Astrocyte (in vitro differentiated cells and primary cell): ENCODE measurements around the gene SUPT6H.

ENCODE experiments used
- EZH2 ChIP-seq: IDR thresholded peaks from 2 replicates; pipeline ENCODE4 v1.6.1; 2012; ENCODE audit warnings: mild to moderate bottlenecking, low read length, inconsistent platforms; ENCODE audit not compliant: insufficient read depth
- TF ChIP-seq, protein P1 (sequence below): IDR thresholded peaks from 2 replicates; pipeline ENCODE4 v1.5.1; 2011; ENCODE audit warnings: low read depth, mild to moderate bottlenecking, inconsistent platforms, low read length, moderate library complexity; ENCODE audit not compliant: insufficient read depth

- TF ChIP-seq, protein P1, sequence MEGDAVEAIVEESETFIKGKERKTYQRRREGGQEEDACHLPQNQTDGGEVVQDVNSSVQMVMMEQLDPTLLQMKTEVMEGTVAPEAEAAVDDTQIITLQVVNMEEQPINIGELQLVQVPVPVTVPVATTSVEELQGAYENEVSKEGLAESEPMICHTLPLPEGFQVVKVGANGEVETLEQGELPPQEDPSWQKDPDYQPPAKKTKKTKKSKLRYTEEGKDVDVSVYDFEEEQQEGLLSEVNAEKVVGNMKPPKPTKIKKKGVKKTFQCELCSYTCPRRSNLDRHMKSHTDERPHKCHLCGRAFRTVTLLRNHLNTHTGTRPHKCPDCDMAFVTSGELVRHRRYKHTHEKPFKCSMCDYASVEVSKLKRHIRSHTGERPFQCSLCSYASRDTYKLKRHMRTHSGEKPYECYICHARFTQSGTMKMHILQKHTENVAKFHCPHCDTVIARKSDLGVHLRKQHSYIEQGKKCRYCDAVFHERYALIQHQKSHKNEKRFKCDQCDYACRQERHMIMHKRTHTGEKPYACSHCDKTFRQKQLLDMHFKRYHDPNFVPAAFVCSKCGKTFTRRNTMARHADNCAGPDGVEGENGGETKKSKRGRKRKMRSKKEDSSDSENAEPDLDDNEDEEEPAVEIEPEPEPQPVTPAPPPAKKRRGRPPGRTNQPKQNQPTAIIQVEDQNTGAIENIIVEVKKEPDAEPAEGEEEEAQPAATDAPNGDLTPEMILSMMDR = no peak
- no peak for TF ChIP-seq EZH2
Observed at GRCh38 chr17:28737770-28738679, 76.0 kb downstream of the SUPT6H start.
